GM23248 (cell line): ENCODE results near the gene CMTM8. TPM values are rescaled to one million over a fixed set of nuclear protein-coding genes. Genes with fewer than 3 reads are reported as not detected.
"Not testable (repeated sequence)": the region's sequence is repeated elsewhere in the genome, so short reads cannot be mapped to it uniquely, and the experiment has no call there.

Experiments
- DNase-seq: peaks from one replicate; pipeline ENCODE4 v3.0.0-alpha.2; 2015
- H2AFZ ChIP-seq: fragments of 200-600 bp; sonication (generic); 2 replicates; pipeline ENCODE4 v1.6.1; 2016; ENCODE audit warnings: antibody characterized with exemption
- H3F3A ChIP-seq: fragments of 200-600 bp; sonication (generic); 2 replicates; pipeline ENCODE4 v1.6.1; 2016; ENCODE audit warnings: mild to moderate bottlenecking, antibody characterized with exemption, mixed run types; ENCODE audit not compliant: insufficient read depth
- H3K27ac ChIP-seq: fragments of 200-600 bp; sonication (generic); 2 replicates; pipeline ENCODE4 v1.5.1; 2016; ENCODE audit warnings: mild to moderate bottlenecking
- H3K27me3 ChIP-seq: fragments of 200-600 bp; sonication (generic); replicated peaks from 2 replicates; pipeline ENCODE4 v1.6.1; 2016; ENCODE audit warnings: mild to moderate bottlenecking; ENCODE audit not compliant: insufficient read depth
- H3K36me3 ChIP-seq: fragments of 200-600 bp; sonication (generic); 2 replicates; pipeline ENCODE4 v1.6.1; 2016; ENCODE audit warnings: low read depth, mild to moderate bottlenecking
- H3K4me1 ChIP-seq: fragments of 200-600 bp; sonication (generic); 2 replicates; pipeline ENCODE4 v1.6.1; 2016; ENCODE audit warnings: mild to moderate bottlenecking; ENCODE audit not compliant: insufficient read depth
- H3K4me2 ChIP-seq: fragments of 200-600 bp; sonication (generic); one replicate; pipeline ENCODE4 v1.6.1; 2016; ENCODE audit warnings: mild to moderate bottlenecking; ENCODE audit not compliant: unreplicated experiment
- H3K4me3 ChIP-seq: fragments of 200-600 bp; sonication (generic); 2 replicates; pipeline ENCODE4 v1.5.1; 2016; ENCODE audit warnings: mild to moderate bottlenecking
- H3K79me2 ChIP-seq: fragments of 200-600 bp; sonication (generic); 2 replicates; pipeline ENCODE4 v1.6.1; 2016; ENCODE audit warnings: mild to moderate bottlenecking; ENCODE audit not compliant: insufficient read depth
- H3K9ac ChIP-seq: fragments of 200-600 bp; sonication (generic); 2 replicates; pipeline ENCODE4 v1.6.1; 2016; ENCODE audit warnings: mild to moderate bottlenecking
- H3K9me2 ChIP-seq: fragments of 200-600 bp; sonication (generic); 2 replicates; pipeline ENCODE4 v1.6.1; 2016; ENCODE audit warnings: mixed run types, mild to moderate bottlenecking, moderate library complexity; ENCODE audit not compliant: insufficient read depth
- H3K9me3 ChIP-seq: fragments of 200-600 bp; sonication (generic); one replicate; pipeline ENCODE4 v1.6.1; 2017; ENCODE audit warnings: low read depth
- H4K20me1 ChIP-seq: fragments of 200-600 bp; sonication (generic); 2 replicates; pipeline ENCODE4 v1.6.0; 2016; ENCODE audit not compliant: insufficient read depth
- EZH2 ChIP-seq: fragments of 200-600 bp; sonication (generic); IDR thresholded peaks from 2 replicates; pipeline ENCODE4 v1.6.1; 2018; ENCODE audit warnings: antibody characterized with exemption, mild to moderate bottlenecking; ENCODE audit not compliant: insufficient read depth, poor library complexity, severe bottlenecking
- EZH2phosphoT487 ChIP-seq: fragments of 200-600 bp; sonication (generic); IDR thresholded peaks from 2 replicates; pipeline ENCODE4 v1.6.1; 2018; ENCODE audit warnings: antibody characterized with exemption, moderate library complexity, mild to moderate bottlenecking, low read depth; ENCODE audit not compliant: insufficient read depth
- WGBS, 2 experiments: methylation state at CpG; one replicate each; pipeline ENCODE4 v1.1.6; 2015 to 2017; ENCODE audit warnings: low lambda C conversion rate in 2 of 2, low coverage in 1 of 2; ENCODE audit errors: missing lambda C conversion rate in 2 of 2; 5-methylcytosine and 5-hydroxymethylcytosine counted together
- in situ Hi-C: fragments of 300-500 bp; cut with MboI; formaldehyde crosslinking; loops from 2 replicates; pipeline ENCODE4 v1.15.0; 2020
- polyA plus RNA-seq: library from polyadenylated mRNA; unstranded; fragments of >200 nt; fragmentation: Nextera tagmentation; extraction: Ambion mirVana; gene quantifications from 2 replicates; pipeline ENCODE4 v1.2.1, GENCODE V29; 2016
- total RNA-seq: library from RNA; depleted of rRNA; stranded (reverse); fragments of >200 nt; shearing (Covaris generic); gene quantifications from 2 replicates; pipeline ENCODE4 v1.2.3, GENCODE V29; 2014

CMTM8 gene
- total and polyA plus RNA-seq, 2 experiments from 2014 or later, result not detected

DNA sequence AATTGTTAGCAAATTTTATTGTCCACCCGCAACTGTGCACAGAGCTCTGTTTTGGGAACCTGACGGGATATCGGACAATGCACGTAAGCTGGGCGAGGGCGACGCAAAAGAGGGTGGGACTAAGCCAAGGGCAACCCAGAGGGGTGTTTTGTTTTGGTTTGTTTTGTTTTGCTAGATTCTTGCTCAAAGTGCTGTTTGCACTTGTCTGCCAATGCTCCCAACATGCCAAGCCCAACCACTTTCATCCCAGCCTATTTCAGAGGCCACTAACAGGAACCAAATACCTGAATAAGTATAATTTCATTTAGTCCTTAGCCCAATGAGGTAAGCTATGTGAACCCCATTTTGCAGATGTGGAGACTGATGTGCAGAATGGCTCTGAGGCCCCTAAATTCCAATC lies 143.4 kb downstream of the CMTM8 start:
- H3K4me1 ChIP-seq, result no peaks in the 10 kb centered on the region
- no peak overlapping the region for H3K4me2 ChIP-seq
- no peaks in the 10 kb centered on the region for H4K20me1 ChIP-seq
- TF ChIP-seq EZH2 (no peak), EZH2phosphoT487 (no peak)
- WGBS, 2 experiments, result 17 to 21% methylated on average over 7 of the region's 7 CpGs
- in situ Hi-C loops, result loop anchor here (25.0 kb wide), 1 partner anchor 280 kb away; no protein-coding TSS in a partner anchor
- no peaks in the 10 kb centered on the region for H3K79me2 ChIP-seq
- DNase-seq, result peak; percentile 7
- H2AFZ ChIP-seq, result no peak overlapping the region
- H3K36me3 ChIP-seq, result no peaks in the 10 kb centered on the region
- no peak overlapping the region for H3K4me3 ChIP-seq
- no peak overlapping the region for H3K9ac ChIP-seq
- H3K27ac ChIP-seq, result no peak overlapping the region
- no peaks in the 10 kb centered on the region for H3F3A ChIP-seq
- H3K9me3 ChIP-seq, result no peaks in the 10 kb centered on the region
- H3K27me3 ChIP-seq, result peaks cover 52% of the 10 kb centered on the region
- H3K9me2 ChIP-seq, result no peaks in the 10 kb centered on the region

DNA sequence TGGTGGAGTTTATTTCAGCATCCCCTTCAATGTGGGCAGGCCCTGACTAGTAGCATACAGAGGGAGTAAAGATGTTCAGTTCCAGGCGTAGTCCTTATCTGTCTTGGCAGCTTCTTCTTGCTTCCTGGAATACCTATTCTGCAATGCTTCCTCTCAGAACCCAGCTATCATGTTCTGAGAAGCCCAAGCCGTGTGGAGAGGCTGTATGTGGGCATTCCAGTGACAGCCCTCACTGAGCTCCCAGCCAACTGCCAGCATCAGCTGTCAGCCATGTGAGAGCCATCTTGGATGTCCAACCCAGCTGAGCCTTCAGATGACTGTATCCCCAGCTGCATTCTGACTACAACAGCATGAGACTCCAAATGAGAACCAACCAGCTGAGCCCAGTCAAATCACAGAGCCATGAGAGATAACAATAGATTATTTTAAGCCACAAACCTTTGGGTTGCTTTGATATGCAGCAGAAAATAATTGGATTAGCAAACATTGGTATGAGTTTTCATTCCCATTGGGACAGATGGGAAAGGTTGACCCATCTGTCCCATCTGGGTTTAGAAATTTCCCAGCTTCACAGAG lies 144.7 kb downstream of the CMTM8 start:
- WGBS, 2 experiments, result 48 to 50% methylated on average over 2 of the region's 2 CpGs
- Histone ChIP-seq H3F3A (no peaks in the 10 kb centered on the region), H3K4me2 (no peak overlapping the region), H3K36me3 (no peaks in the 10 kb centered on the region), H3K9me2 (no peaks in the 10 kb centered on the region), H3K9ac (no peak overlapping the region), H2AFZ (no peak overlapping the region), H3K79me2 (no peaks in the 10 kb centered on the region), H3K9me3 (no peaks in the 10 kb centered on the region), H3K27me3 (peaks cover 45% of the 10 kb centered on the region), H4K20me1 (no peaks in the 10 kb centered on the region), H3K4me3 (no peak overlapping the region), H3K4me1 (no peaks in the 10 kb centered on the region), H3K27ac (no peak overlapping the region)
- in situ Hi-C loops, result loop anchor here (25.0 kb wide), 1 partner anchor 279 kb away; no protein-coding TSS in a partner anchor
- TF ChIP-seq EZH2 (no peak), EZH2phosphoT487 (no peak)
- DNase-seq, result no peak

DNA sequence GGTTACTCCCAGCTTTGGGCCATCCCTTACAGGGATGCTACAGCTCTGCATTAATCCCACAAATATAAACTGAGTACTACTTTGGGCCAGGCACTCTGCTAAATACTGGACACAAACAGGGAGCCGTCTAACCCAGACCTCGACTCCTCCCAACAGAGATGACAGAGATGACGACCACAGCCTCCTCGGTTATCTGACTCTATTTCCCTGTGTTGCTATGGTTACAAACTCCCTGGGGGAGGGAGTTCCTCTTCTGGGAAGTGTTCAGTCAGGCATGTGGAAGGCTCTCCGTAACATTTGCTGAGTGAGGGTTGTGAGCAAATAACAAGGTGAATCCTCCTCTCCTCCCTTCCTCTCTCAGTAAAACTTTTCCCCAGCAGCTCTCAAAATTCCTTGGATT lies 146.5 kb downstream of the CMTM8 start:
- Histone ChIP-seq H3K36me3 (no peaks in the 10 kb centered on the region), H2AFZ (no peak overlapping the region), H3K27ac (no peak overlapping the region), H3F3A (no peaks in the 10 kb centered on the region; the same call in 1 of the 2 replicates), H3K4me2 (no peak overlapping the region), H3K4me1 (no peaks in the 10 kb centered on the region), H3K79me2 (no peaks in the 10 kb centered on the region), H3K27me3 (peaks cover 32% of the 10 kb centered on the region), H4K20me1 (no peaks in the 10 kb centered on the region), H3K9ac (no peak overlapping the region), H3K4me3 (no peak overlapping the region), H3K9me3 (no peaks in the 10 kb centered on the region), H3K9me2 (no peaks in the 10 kb centered on the region)
- TF ChIP-seq EZH2phosphoT487, result no peak
- no peak for TF ChIP-seq EZH2
- 14 to 17% methylated on average over 5 of the region's 5 CpGs for WGBS, 2 experiments
- peak; percentile 40 for DNase-seq
- in situ Hi-C loops, result loop anchor here (25.0 kb wide), 1 partner anchor 277 kb away; no protein-coding TSS in a partner anchor

DNA sequence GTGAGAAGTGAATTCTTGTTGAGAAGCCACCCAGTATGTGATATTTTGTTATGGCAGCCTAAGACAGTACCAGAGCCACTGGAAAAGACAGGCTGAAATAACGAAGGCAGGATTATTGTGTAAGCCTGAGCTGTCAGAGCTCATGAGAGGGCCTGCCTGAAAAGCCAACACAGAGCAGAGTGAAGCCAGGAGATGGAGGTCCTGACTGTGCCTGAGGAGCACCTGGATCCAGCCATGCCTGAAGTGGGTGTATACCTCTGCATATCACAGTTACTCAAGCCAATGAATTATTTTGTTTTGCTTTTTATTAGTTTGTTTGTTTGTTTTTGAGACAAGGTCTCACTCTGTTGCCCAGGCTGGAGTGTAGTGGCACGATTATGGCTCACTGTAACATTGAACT lies 149.0 kb downstream of the CMTM8 start:
- Histone ChIP-seq H3K36me3 (no peaks in the 10 kb centered on the region), H3K9me3 (no peaks in the 10 kb centered on the region), H4K20me1 (no peaks in the 10 kb centered on the region), H2AFZ (no peak overlapping the region), H3K4me2 (no peak overlapping the region), H3F3A (no peaks in the 10 kb centered on the region; the same call in 1 of the 2 replicates), H3K27ac (no peak overlapping the region), H3K9ac (no peak overlapping the region), H3K27me3 (peaks cover 12% of the 10 kb centered on the region; the same call in 1 of the 2 replicates), H3K79me2 (no peaks in the 10 kb centered on the region), H3K9me2 (no peaks in the 10 kb centered on the region), H3K4me3 (no peak overlapping the region), H3K4me1 (no peaks in the 10 kb centered on the region)
- 49 to 52% methylated on average over 2 of the region's 2 CpGs for WGBS, 2 experiments
- TF ChIP-seq EZH2phosphoT487 (no peak), EZH2 (no peak)
- in situ Hi-C loops, result loop anchor here (25.0 kb wide), 1 partner anchor 275 kb away; no protein-coding TSS in a partner anchor
- DNase-seq, result no peak

DNA sequence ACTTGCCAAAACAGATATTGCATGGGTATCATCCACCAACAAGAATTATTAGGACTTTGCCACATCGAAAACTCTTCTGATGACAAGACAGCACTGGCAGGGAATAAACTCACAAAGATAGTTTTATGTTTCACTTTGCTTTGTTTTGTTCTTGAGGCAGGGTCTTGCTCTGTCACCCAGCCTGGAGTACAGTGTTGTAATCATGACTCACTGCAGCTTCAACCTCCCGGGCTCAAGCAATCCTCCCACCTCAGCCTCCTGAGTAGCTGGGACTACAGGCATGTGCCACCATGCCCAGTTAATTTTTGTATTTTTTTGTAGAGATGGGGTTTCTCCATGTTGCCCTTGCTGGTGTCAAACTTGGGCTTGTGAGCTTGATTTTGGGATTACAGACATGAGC lies 151.1 kb downstream of the CMTM8 start:
- 79 to 83% methylated on average over 2 of the region's 2 CpGs for WGBS, 2 experiments
- H3K27ac ChIP-seq, H3K4me3 ChIP-seq, H3K4me2 ChIP-seq, H3K9me2 ChIP-seq, DNase-seq, H3K36me3 ChIP-seq, H3F3A ChIP-seq, H3K4me1 ChIP-seq, H3K9me3 ChIP-seq, H3K9ac ChIP-seq, H4K20me1 ChIP-seq, H2AFZ ChIP-seq: not testable (repeated sequence)
- in situ Hi-C loops, result loop anchor here (25.0 kb wide), 1 partner anchor 273 kb away; no protein-coding TSS in a partner anchor
- H3K27me3 ChIP-seq, result peaks cover 11% of the 10 kb centered on the region; the same call in 1 of the 2 replicates
- H3K79me2 ChIP-seq, result peaks cover 11% of the 10 kb centered on the region
